Fibroblast of gingiva (primary cell): Measurements from ENCODE around the gene CCDC70.
"Not testable (repeated sequence)": the region's sequence is repeated elsewhere in the genome, so short reads cannot be mapped to it uniquely, and the experiment has no call there.

ENCODE experiments used
- DNase-seq: peaks from one replicate; pipeline ENCODE4 v3.0.0-alpha.2; 2011; ENCODE audit warnings: low read depth

Gene CCDC70

DNA sequence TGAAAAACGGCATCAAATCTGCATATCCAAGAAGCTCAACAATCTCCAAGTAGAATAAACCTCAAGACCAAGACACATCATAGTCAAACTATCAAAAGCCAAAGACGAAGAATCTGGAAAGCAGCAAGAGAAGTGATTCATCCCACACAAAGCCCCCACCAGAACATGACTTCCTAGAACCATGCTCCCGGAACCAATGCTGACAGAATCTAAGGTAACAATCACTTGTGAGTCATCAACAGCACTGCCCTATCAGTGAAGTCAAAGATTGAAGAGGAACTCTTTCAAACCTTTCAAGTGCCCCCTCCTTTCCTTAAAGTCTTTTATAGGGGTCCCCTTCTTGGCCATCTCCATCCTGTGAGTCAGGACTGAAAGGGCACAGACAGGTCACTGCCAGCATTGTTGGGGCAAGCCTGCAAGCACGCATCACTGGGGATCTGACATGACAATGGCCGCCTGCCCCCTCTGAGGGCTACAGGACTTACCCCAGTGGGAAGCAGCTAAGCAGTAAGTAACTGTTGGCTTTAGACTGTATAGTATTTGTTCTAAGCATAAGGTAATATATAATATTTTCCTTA is at the start of gene CCDC70:
Gene CCDC70 (plus strand): TSS at position 247 of the 578 bp plus-strand sequence. CDS start 3,443 bp downstream, outside the sequence.
- DNase-seq: no peak

- no peak for DNase-seq
These were observed 47.7 kb upstream of the CCDC70 start for GRCh38 chr13:51814071-51814470.

DNA sequence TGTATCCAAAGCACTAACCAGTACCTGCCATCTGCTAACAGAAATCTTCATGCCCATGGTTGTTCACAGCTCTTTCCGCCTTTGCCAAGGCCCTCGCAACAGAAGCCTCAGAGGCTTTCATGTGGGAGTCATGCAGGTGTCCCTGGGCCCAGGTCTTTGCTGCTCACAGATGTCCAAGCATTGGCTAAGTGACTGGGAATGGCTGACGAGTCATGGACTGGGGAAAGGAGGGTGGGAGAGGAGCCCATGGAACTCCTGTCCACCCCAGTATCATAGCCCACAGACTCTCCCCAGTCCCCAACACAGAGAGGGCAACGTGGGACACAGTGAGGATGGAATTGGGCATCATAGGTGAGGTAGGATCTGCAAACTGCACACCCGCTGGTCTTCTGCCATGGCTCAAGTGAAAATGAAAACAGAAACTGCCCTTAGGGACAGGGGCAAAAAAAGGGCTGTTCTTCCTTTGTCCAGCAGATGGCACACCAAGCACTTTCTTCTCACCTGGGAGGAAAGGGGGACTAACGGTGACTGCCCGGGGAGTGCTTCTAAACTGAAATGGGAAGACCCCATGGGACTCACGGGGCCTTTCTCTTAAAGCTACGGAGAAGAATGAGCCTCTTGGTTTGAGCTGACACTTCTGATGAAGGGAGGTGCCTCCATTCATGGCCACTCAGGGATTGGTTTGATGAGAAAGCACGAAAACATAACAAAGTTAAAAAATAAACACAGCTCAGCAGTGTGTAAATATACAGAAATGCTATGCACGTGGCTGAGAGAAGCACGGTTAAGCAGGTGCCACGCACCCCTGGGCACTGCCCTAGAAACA is 46.7 kb upstream of the CCDC70 start:
- DNase-seq: peak; percentile 29

DNA sequence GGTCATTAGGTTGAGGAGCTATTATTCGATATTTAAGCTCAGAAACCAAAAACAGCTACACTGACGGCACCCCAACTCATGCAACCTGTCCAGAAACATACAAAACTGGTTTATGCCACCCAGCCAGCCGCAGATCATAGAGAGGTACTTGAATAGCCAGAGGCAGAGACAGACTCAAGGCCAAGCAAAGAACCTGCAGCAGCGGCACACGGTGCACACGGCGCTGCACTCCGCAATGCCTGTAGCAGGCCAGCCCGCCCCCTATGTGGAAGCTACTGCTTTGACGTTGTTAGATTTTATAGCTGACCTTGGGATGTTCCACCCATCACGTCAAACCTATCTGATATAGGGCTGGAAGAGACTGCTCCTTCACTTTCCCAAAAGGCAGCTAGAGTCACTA is 45.9 kb upstream of the CCDC70 start:
- no peak for DNase-seq

DNA sequence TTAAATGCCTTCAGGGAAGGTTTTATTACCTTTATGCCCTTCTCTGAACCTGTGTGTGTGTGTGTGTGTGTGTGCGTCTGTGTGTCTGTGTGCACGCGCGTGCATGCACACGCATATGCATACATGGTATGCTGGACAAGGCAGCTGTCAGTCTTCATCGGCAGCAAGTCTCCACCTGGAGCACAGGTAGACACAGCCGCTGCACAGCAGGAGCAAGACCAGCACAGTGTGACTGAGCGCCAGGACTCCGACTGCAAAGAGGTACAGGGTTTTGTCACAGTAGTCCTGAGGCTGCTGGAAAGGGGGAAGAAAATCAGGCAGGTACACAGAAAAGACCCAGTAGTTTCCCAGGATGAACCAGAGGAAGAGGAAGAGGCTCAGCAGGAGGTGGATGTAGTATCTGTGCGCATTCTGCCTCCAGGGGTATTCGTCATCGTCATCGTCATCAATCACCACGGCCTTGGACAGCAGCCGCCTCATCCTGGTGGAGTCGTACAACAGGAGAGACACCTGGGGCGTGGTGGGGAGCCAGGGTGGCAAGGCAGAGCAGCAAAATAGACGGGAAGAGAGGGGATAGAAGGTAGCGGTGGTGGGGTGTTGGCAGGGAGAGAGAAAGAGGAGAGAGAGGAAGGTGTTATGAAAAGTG is 45.0 kb upstream of the CCDC70 start:
- DNase-seq: no peak

DNA sequence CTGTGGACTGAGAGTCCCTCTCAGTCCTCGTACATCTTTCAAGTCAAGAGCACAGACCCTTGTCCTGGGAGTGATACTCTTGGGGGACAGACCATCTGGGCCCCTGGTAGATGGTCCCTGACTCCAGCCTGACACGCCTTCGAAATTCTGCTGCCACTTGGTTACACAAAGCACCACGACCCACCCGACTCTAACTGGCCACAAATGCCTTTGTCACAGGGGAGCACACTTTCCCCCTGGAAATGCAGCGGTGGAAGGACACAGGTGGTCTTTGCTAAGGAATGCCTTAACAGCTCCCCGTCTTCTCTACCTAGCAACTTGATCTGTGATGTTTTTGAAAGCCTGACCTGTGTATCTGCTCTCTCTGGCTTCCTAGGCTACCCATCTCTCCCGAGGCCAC is 44.1 kb upstream of the CCDC70 start:
- DNase-seq: no peak

DNA sequence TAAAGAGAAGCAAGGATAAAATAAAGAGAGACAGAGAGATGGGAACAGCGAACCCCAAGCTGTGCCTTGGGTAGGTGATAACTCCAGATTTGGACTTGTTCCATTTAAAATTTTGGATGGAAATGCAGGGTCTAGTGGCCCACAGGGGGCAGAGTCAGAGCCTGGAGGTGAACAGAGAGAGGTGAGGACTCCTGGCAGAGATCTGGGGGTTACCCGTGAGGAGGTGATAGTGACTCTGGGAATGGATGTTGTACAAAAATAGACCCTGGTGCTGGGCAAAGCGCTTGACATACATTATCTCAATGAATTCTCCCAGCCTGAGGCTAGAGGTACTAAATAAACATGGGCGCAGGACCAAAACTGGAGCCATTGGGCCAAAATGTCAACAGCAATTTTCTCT is 43.5 kb upstream of the CCDC70 start:
- DNase-seq: no peak

DNA sequence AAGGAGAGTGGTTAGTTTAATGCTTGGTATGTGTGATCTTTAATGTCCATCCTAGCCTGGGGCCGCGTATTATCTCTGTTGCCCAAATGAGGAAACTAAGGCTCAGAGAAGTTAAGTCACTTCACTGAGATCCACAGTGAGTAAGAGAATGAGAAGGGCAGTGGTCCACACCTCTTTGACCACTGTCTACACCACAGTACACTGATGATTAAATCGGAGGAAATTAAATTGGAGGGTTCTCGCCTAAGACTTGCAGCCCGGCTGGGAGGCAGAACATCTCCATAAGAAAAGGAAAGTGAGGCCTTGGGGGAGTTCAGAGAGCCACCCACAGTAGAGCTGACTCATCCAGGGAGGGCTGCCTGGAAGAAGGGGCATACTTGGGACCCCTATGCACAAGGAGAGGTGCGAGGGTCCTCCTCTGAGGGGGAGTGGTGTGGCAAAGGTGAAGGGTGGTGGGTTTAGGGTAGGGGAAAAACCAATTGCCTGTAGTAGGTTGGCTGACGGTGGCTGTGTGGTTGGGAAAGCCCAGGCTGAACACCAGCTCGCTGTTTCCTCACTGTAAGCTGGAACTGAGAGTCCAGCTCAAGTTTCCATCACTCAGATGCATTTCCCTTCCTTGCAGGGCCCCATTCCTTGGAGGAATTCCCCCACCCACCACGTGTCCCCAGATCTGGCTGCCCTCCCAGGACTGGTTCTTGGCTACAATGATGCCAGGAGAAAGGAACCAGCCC is 42.8 kb upstream of the CCDC70 start:
- peak; percentile 81 for DNase-seq

- DNase-seq: no peak
These were observed 42.2 kb upstream of the CCDC70 start for GRCh38 chr13:51819544-51819943.

- no peak for DNase-seq
These were observed 41.7 kb upstream of the CCDC70 start for GRCh38 chr13:51820016-51820597.

DNA sequence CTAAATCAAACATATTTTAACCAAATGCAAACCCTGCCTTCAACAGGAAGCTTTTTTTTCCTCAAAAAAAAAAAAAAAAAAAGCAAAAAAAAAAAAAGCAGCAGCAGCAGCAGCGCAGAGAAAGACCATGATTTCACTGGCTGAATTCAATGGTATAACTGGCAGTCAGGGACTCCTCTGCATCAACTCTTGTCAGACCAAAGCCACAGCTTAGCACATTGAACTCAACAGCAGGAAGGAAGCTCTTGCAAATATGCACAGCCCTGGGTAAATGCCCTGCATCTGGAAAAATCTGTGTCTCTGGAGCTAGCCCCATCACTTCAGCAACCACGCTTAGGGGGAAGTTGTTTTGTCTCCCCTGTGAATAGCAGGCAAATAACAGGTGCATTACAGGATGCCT is 40.2 kb upstream of the CCDC70 start:
- no peak for DNase-seq

DNA sequence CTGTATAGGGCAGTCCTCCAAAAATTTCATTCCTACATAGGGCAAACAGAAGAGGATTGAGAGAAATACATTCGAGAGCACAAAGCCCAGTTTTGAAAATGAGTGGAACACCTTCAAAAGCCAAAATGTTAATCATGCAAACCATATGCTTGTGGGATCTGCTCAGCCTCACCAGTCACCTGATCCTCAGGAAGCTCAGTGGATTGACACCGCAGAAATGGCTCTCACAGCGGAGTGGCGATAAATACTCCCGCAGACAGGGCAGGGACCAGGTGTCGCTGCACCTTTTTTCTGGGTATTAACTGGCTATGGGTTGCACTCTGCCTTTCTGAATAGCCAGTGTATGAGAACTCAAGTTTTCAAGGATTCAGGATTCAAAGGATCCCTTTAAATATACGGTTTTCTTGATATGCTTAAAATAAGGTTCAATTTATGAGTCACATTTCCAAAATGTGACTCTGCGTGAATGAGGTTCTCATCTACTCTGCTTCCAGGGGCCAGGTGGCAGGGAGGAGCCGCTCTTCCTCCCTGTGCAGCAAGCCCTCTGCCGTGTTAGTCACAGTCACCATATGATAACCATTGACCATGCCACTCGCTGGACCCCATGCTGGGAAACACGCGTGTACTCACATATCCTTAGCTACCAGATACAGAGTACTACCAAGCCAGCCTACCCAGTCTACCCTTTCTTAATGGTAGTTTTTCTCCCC is 39.5 kb upstream of the CCDC70 start:
- no peak for DNase-seq

DNA sequence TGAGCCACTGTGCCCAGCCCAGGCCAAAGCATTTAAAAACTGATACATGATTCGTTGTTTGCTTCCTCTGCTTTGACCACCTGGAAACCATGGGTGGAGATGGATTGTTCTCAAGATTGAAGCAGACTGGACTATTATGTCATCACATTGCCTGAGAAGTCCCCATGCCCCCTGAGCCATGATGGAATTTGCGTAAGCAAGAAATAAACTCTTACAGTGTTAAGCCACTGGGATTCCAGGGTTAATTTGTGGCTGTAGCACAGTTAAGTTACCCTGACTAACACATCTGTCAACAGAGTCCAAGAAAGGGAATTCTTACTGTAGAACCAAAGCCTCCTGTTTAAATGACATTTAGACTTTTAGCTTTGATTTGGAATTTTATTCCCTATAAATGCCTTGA is 38.4 kb upstream of the CCDC70 start:
- DNase-seq: no peak

DNA sequence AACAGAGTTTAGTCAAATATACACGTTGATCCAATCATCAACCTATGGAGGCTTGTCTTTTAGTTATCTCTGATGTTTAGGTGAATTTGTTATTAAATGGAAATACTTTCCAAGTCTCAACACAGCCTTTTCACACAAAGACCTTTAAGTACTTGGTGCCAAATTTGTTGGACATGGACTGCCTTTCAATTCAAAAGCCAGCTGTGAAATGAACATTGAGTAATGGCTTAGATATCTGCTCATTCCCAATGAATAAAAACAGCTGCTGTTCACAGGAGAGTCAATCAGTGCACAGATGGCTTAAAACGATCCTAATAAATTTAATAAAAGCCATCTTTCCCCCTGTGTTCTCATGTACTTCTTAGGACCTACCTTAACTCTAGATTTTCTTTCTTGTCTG is 37.9 kb upstream of the CCDC70 start:
- DNase-seq: no peak

GRCh38 chr13:51824712-51825111 is 37.1 kb upstream of the CCDC70 start:
- DNase-seq: not testable (repeated sequence)

- DNase-seq: no peak
These were observed 36.6 kb upstream of the CCDC70 start for GRCh38 chr13:51825165-51825592.

DNA sequence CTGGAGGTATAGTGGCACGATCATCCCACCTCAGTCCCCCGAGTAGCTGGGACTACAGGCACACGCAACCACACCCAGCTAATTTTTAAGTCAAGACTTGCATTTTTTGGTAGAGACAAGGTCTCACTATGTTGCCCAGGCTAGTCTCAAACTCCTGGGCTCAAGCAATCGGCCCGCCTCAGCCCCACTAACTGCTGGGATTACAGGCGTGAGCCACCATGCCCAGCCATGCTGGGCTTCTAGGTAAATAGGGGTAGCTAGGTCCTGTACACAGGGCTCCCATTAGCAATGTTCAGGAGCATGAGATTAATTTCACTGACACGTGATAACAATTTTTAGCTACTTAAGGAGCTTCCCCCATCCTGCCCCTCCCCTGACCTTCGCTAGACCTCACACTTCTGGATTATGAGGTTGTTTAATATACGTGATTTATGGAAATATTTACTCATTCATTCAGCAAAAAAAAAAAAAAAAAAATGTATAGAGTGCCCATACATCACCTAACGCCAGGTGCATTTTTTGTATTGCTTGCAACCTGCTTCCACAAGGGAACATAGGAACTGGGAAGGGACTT is 36.0 kb upstream of the CCDC70 start:
- DNase-seq: no peak

DNA sequence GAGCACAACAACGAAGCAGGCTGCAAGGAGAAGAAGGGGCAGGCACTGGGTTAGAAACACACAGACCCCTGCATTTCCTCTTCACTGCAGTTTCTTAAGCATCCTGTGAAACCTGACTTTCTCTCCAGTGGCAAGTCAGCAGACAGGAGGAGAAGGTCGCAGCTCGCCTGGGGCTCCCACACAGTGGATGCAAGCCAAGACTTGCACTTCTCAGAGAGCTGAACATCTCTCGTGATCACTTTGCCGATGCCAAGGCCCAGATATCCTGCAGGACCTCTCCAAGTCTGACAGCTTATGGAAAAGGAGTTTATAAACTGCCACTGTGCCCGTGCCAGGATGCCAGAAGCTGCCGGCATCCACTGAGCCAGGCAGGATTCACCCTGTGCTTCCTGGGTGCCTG is 35.2 kb upstream of the CCDC70 start:
- DNase-seq: no peak

DNA sequence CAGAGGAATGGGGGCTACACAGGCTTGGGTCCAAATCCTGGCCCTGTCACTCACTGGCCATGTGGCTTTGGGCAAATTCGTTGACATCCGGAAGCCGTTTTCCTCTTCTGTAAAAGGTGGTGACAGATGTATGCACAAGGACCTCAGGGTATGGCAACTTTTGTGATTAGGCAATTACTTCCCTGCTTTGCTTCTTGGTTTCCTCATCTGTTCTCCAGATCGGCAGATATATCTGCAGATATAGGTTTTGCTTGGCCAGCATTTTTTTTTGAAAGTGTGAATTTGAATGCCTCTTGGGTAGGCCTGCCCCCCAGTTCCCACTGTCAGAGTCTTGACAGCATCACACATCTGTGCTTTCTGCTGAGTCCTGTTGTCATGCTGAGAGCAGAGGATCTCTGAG is 34.5 kb upstream of the CCDC70 start:
- DNase-seq: no peak

DNA sequence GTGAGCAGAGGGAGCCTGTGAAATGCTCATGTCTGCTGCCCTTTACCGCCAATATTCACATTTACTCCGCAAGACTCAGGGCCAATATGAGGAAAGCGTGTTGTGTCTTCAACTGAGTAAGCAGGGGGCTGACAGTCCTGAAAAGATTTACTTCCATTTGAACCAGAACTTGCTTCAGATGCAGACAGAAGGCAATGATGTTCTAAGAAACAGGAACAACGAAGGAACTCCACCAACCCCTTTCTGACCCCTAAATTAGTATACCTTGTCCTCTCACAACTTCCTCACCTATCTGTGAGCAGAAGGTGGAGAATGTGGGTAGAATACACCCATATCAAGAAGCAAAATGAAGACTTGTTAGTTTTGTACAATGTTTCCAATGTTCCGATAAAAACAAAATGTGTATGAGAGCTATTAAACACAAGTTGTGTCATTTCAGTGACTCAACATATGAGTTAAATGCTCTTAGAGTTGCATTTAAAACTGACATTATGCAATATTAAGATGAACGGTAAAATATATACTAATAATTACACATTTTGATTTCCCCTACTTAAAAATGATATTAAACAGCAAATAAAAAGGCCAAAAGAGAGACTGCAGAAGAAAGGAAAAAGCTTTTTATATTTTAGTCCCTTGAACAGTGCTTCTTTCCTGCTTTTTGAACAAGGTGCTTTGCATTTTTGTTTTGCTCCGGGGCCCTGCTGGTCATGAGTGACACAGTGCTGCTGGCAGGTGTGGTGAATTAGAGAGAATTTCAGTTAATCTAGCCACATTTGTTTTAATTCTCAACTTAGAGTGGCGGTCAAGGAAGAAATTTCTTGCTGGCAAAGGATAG is 32.8 kb upstream of the CCDC70 start:
- DNase-seq: no peak
